ENCODE measurements around the gene SSBP4.

- no peak for TF ChIP-seq CTCF (IDR thresholded peaks at IDR 0.05)
- TF ChIP-seq POLR2A (IDR thresholded peaks at IDR 0.05), result no peak
Observed at GRCh38 chr19:18443831-18444230, 24.6 kb downstream of the SSBP4 start.

Data from testis (tissue), 2 donors.